Ascending aorta (tissue), 2 donors: ENCODE results near the gene TMEM135. TPM values are rescaled to one million over a fixed set of nuclear protein-coding genes. Genes with fewer than 3 reads are reported as not detected.

ENCODE experiments used
- DNase-seq, 2 donors: peaks; one replicate each; pipeline ENCODE4 v3.0.0-alpha.2; 2019; ENCODE audit warnings: low spot score in 2 of 2
- H3K27ac ChIP-seq, 2 donors: fragments of 200-600 bp; sonication (generic); one replicate each; pipeline ENCODE4 v1.5.1; 2016 to 2017; ENCODE audit warnings: mild to moderate bottlenecking in 1 of 2
- H3K27me3 ChIP-seq: fragments of 200-600 bp; sonication (generic); one replicate; pipeline ENCODE4 v1.5.1; 2017
- H3K36me3 ChIP-seq, 2 donors: fragments of 200-600 bp; sonication (generic); one replicate each; pipeline ENCODE4 v1.5.1; 2016
- H3K4me1 ChIP-seq, 2 donors: fragments of 200-600 bp; sonication (generic); one replicate each; pipeline ENCODE4 v1.5.1; 2016 to 2017; ENCODE audit warnings: mild to moderate bottlenecking in 1 of 2
- H3K4me3 ChIP-seq, 2 donors: fragments of 200-600 bp; sonication (generic); one replicate each; pipeline ENCODE4 v1.5.1; 2016 to 2017; ENCODE audit warnings: mild to moderate bottlenecking in 1 of 2
- H3K9me3 ChIP-seq, 2 donors: fragments of 200-600 bp; sonication (generic); one replicate each; pipeline ENCODE4 v1.5.1; 2016
- CTCF ChIP-seq, 3 experiments: fragments of 200-600 bp in 2 of 3; fragments of 450-650 bp in 1 of 3; sonication (generic) in 2 of 3; IDR thresholded peaks; one replicate each; pipeline ENCODE4 v1.5.1; 2016 to 2019; ENCODE audit warnings: antibody characterized with exemption in 3 of 3, mild to moderate bottlenecking in 1 of 3, moderate library complexity in 1 of 3
- intact Hi-C: fragments of 100-400 bp; cut with DNase I; formaldehyde crosslinking; loops from one replicate; pipeline ENCODE4 v1.15.1; 2023
- total RNA-seq: library from RNA; depleted of rRNA; stranded (reverse); fragments of >200 nt; gene quantifications from one replicate; pipeline ENCODE4 v1.1.0, GENCODE V29; 2016

TMEM135 gene
- total RNA-seq, 1 donor from 2014 or later, result 18.4 TPM

- intact Hi-C loops, result no loop called here
- no peak for TF ChIP-seq CTCF (IDR thresholded peaks at IDR 0.05)
Observed at GRCh38 chr11:87322568-87322967, 284.8 kb downstream of the TMEM135 start.

DNA sequence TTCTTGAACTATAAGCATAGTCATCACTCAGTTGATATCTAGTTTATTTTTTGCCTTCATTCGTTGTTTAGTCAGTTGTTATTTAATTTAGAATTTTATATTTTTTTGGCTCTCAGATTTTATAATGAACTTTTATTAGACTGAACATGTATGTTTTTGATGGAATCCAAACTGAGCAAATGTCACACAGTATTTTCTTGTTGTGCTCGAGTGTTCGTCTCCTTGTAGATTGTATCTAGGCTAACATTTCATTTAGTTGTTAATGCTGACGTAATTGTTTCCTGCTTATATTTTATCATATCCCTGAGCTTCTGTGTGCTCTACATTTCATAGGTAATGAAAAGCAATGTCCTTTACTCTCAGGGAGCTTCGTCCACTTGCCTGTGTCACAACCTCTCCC lies 286.2 kb downstream of the TMEM135 start:
- no peak overlapping the region for H3K4me3 ChIP-seq
- no peaks in the 10 kb centered on the region for H3K27me3 ChIP-seq
- intact Hi-C loops, result no loop called here
- H3K9me3 ChIP-seq, result no peaks in the 10 kb centered on the region
- H3K4me1 ChIP-seq, result no peaks in the 10 kb centered on the region
- no peak for TF ChIP-seq CTCF (IDR thresholded peaks at IDR 0.05)
- no peak overlapping the region for H3K27ac ChIP-seq
- peaks cover 0 to 27% of the 10 kb centered on the region in 2 donors for H3K36me3 ChIP-seq
- no peak for DNase-seq

More at GRCh38 chr11:87322568-87322967, 284.8 kb downstream of the TMEM135 start:
- Histone ChIP-seq H3K27ac (no peak overlapping the region), H3K4me1 (no peaks in the 10 kb centered on the region), H3K27me3 (no peaks in the 10 kb centered on the region), H3K9me3 (no peaks in the 10 kb centered on the region), H3K4me3 (no peak overlapping the region), H3K36me3 (peaks cover 0 to 28% of the 10 kb centered on the region in 2 donors)
- no peak for DNase-seq

DNA sequence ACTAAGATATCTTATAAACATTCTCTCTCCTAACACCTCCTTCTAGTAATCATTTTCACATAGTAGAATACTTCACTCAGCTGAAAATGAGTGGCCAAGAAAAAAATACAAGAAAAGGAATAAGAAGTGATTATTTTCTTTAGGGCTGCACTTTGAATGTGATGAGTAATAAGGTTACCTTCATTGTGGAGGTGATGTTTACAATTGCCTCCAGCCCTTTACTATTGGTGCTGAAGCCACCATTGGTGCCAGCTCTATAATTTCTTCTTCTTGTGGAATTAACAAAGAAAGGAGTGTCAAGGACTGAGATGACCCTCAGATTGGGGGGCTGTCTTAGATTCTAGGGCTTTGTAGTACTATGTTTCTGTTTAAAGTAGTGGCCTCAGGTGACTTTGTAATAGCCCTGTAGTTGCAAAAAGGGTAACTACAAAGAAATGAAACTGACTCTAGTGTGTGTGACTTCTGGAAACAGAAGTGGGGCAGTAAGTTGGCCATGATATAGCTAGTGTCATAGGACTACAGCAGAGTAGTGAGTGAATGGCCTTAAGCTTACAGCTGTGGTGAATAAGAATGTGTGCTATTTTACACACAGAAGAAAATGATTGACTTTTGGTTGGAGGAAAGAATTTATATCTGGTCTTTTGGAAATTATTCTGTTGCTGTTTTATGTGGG lies 287.2 kb downstream of the TMEM135 start:
- Histone ChIP-seq H3K36me3 (peaks cover 0 to 22% of the 10 kb centered on the region in 2 donors), H3K27ac (no peak overlapping the region), H3K4me3 (no peak overlapping the region), H3K27me3 (no peaks in the 10 kb centered on the region), H3K4me1 (peaks cover 0 to 4% of the 10 kb centered on the region in 2 donors), H3K9me3 (no peaks in the 10 kb centered on the region)
- intact Hi-C loops, result no loop called here
- TF ChIP-seq CTCF (IDR thresholded peaks at IDR 0.05), result no peak
- no peak for DNase-seq

DNA sequence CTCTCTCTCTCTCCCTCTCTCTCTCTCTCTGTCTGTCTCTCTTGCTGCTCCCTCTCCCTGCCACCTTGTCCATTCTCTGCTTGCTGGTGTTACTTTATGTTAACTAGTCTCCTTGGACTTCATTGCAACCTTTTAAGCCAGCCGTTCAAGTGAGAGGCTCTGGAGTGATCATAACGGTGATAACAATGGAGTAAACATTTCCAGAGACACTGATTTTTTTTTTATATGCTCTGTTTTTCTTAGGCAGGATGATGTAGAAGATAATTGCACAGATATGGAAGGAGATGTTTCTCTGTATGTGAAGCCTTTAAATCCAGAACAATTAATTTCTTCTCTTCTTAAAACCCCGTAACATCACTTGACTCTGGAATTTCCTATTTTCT lies 287.7 kb downstream of the TMEM135 start:
- no peak overlapping the region for H3K4me3 ChIP-seq
- peaks cover 0 to 4% of the 10 kb centered on the region in 2 donors for H3K4me1 ChIP-seq
- DNase-seq, result no peak
- H3K36me3 ChIP-seq, result peaks cover 0 to 19% of the 10 kb centered on the region in 2 donors
- H3K27me3 ChIP-seq, result no peaks in the 10 kb centered on the region
- H3K9me3 ChIP-seq, result no peaks in the 10 kb centered on the region
- no peak overlapping the region for H3K27ac ChIP-seq
- no peak for TF ChIP-seq CTCF (IDR thresholded peaks at IDR 0.05)
- intact Hi-C loops, result no loop called here

- Histone ChIP-seq H3K4me1 (peaks cover 0 to 4% of the 10 kb centered on the region in 2 donors), H3K4me3 (no peak overlapping the region), H3K27ac (no peak overlapping the region), H3K27me3 (no peaks in the 10 kb centered on the region), H3K9me3 (no peaks in the 10 kb centered on the region), H3K36me3 (peaks cover 0 to 10% of the 10 kb centered on the region in 2 donors)
- no peak for DNase-seq
- TF ChIP-seq CTCF (IDR thresholded peaks at IDR 0.05), result no peak
- intact Hi-C loops, result no loop called here
Observed at GRCh38 chr11:87326594-87326993, 288.9 kb downstream of the TMEM135 start.
